RWPE2 (cell line): Measurements from ENCODE around the gene RMI2.

Experiments used
- ATAC-seq: fragments of 200-7000 bp; cut with Tn5 transposase; 3 replicates; pipeline ENCODE4 v1.9.1; 2021; ENCODE audit warnings: low read depth
- DNase-seq: peaks from one replicate; pipeline ENCODE4 v3.0.0-alpha.2; 2020; ENCODE audit warnings: low spot score
- H3K27ac ChIP-seq: fragments of 450-650 bp; 2 replicates; pipeline ENCODE4 v1.5.1; 2017; ENCODE audit warnings: mild to moderate bottlenecking; ENCODE audit not compliant: poor library complexity, severe bottlenecking
- H3K27me3 ChIP-seq: fragments of 250-450 bp; sonication (Bioruptor Pico); 2 replicates; pipeline ENCODE4 v1.5.1; 2021; ENCODE audit warnings: mild to moderate bottlenecking, moderate library complexity; ENCODE audit not compliant: insufficient read depth, poor library complexity, severe bottlenecking
- H3K36me3 ChIP-seq: fragments of 250-450 bp; sonication (Bioruptor Pico); 2 replicates; pipeline ENCODE4 v1.5.1; 2020; ENCODE audit warnings: low read depth, mild to moderate bottlenecking, moderate library complexity
- H3K4me1 ChIP-seq: fragments of 250-450 bp; sonication (Bioruptor Pico); 2 replicates; pipeline ENCODE4 v1.5.1; 2021; ENCODE audit warnings: mild to moderate bottlenecking, moderate library complexity; ENCODE audit not compliant: insufficient read depth, poor library complexity, severe bottlenecking
- H3K4me3 ChIP-seq: fragments of 250-450 bp; sonication (Bioruptor Pico); 2 replicates; pipeline ENCODE4 v1.5.1; 2021; ENCODE audit warnings: mild to moderate bottlenecking, moderate library complexity; ENCODE audit not compliant: severe bottlenecking
- H3K9me3 ChIP-seq: fragments of 250-450 bp; sonication (Bioruptor Pico); 2 replicates; pipeline ENCODE4 v1.5.1; 2021; ENCODE audit warnings: mild to moderate bottlenecking, moderate library complexity; ENCODE audit not compliant: severe bottlenecking
- TF ChIP-seq, protein P1 (sequence below): fragments of 450-650 bp; IDR thresholded peaks from one replicate; pipeline ENCODE4 v1.5.1; 2017; ENCODE audit warnings: mild to moderate bottlenecking, moderate library complexity; ENCODE audit not compliant: poor library complexity, severe bottlenecking

The RMI2 gene

DNA sequence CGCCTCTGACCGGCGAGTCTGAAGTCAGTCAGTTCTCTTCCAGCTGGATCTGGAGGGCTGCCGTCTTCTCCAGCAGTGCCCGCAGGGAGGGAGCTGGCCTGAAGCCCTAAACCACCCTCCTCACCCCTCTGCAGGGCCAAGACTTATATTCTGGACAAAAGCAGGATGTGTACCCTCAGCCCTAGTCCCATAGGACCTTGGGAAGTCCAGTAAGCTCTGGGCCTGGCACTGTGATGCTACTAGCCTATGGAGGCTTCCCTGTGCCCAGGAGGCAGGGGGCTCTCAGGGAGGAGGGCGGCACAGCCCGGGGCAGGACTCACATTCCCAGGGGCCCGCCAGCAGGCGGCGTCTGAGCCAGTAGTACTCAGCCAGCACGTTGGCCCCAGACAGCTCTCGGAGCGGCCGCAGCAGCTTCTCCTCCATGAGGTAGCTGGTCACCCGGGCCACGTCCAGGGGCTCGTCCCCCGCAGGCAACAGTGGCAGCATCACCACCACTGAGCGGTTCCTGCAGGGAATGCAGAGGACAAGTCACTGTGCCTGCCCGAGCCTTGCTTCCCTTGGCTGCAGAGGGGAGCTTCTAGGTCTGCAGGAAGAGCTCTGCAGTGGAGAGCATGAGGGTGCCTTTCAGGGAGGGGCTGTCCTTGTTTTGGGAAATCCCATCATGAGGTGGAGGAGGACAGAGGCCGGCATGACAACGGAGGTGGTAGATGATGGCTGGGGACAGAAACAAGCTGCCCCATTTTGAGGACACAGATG lies 41.7 kb downstream of the RMI2 start:
- H3K27me3 ChIP-seq, result no peaks in the 10 kb centered on the region

DNA sequence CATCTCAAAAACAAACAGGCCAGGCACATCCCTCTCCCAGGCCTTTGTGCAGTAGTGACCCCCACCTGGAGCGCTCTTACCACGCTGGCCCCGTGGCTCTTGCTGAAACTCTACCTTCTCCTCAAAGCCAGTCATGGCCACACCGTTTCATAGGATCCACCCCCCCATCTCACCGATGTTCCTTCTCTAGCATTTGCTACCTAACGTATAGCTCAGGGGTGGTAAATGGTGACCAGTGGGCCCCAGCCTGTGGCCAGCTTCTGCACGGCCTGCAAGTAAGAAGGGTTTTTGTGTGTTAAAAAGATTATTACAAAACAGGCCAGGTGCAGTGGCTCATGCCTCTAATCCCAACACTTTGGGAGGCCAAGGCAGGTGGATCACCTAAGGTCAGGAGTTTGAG lies 43.8 kb downstream of the RMI2 start:
- H3K36me3 ChIP-seq, result no peaks in the 10 kb centered on the region
- H3K27ac ChIP-seq, result no peak overlapping the region
- H3K27me3 ChIP-seq, result no peaks in the 10 kb centered on the region
- no peak for ATAC-seq
- H3K4me1 ChIP-seq, result peaks cover 12% of the 10 kb centered on the region
- TF ChIP-seq, protein P1, sequence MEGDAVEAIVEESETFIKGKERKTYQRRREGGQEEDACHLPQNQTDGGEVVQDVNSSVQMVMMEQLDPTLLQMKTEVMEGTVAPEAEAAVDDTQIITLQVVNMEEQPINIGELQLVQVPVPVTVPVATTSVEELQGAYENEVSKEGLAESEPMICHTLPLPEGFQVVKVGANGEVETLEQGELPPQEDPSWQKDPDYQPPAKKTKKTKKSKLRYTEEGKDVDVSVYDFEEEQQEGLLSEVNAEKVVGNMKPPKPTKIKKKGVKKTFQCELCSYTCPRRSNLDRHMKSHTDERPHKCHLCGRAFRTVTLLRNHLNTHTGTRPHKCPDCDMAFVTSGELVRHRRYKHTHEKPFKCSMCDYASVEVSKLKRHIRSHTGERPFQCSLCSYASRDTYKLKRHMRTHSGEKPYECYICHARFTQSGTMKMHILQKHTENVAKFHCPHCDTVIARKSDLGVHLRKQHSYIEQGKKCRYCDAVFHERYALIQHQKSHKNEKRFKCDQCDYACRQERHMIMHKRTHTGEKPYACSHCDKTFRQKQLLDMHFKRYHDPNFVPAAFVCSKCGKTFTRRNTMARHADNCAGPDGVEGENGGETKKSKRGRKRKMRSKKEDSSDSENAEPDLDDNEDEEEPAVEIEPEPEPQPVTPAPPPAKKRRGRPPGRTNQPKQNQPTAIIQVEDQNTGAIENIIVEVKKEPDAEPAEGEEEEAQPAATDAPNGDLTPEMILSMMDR, result no peak
- no peak for DNase-seq
- H3K4me3 ChIP-seq, result no peak overlapping the region
- no peaks in the 10 kb centered on the region for H3K9me3 ChIP-seq

More for the DNA sequence above, 41.7 kb downstream of the RMI2 start:
- TF ChIP-seq, protein P1, result peak; percentile 4
- Histone ChIP-seq H3K27ac (no peak overlapping the region), H3K9me3 (no peaks in the 10 kb centered on the region), H3K4me1 (peaks cover 12% of the 10 kb centered on the region), H3K36me3 (no peaks in the 10 kb centered on the region), H3K4me3 (no peak overlapping the region)
- DNase-seq (no peak), ATAC-seq (no peak)

DNA sequence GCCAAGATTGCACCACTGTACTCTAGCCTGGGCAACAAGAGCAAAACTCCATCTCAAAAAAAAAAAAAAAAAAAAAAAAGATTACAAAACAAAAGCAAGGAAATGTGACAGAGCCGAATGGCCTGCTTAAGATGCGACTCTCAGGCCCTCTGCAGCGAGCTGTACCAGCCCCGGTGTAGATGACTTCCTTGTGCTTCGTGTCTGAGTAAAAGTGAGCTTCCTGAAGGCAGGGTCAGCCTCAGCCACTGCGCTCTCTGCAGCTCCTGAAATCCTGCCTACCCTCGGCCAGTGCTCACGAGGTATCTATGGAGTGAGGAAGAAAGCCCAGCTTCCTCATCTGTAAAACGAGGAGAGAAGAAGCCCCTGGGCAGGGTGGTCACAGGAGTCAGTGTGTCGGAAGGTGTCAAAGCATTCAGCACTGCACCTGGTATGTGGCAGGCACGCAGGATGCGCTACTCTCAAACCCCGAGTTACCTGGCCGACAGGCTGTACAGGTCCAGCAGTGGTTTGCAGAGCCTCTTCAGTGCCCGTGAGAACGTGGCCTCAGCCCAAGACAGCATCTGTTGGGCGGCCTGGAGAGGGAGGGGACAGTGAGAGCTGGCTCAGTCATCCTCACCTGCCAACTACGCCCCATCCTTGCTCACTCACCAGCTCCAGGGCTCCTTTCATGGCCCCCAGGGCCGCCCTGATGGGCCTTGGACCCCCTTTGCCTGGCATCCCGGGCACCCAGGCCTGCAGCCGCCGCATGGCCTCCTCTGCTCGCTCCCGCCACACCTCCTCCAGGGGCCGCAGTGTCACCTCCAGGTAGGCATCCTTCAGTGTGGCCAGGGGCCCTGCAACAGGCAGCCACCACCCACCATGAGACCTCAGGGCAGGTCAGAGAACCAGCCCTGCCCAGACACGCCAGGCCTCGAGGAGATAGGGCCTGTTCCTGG lies 44.6 kb downstream of the RMI2 start:
- TF ChIP-seq, protein P1, result no peak
- DNase-seq, result no peak
- H3K27ac ChIP-seq, result no peak overlapping the region
- no peaks in the 10 kb centered on the region for H3K27me3 ChIP-seq
- H3K4me1 ChIP-seq, result peaks cover 12% of the 10 kb centered on the region
- no peak for ATAC-seq
- H3K9me3 ChIP-seq, result no peaks in the 10 kb centered on the region
- H3K36me3 ChIP-seq, result no peaks in the 10 kb centered on the region
- no peak overlapping the region for H3K4me3 ChIP-seq

DNA sequence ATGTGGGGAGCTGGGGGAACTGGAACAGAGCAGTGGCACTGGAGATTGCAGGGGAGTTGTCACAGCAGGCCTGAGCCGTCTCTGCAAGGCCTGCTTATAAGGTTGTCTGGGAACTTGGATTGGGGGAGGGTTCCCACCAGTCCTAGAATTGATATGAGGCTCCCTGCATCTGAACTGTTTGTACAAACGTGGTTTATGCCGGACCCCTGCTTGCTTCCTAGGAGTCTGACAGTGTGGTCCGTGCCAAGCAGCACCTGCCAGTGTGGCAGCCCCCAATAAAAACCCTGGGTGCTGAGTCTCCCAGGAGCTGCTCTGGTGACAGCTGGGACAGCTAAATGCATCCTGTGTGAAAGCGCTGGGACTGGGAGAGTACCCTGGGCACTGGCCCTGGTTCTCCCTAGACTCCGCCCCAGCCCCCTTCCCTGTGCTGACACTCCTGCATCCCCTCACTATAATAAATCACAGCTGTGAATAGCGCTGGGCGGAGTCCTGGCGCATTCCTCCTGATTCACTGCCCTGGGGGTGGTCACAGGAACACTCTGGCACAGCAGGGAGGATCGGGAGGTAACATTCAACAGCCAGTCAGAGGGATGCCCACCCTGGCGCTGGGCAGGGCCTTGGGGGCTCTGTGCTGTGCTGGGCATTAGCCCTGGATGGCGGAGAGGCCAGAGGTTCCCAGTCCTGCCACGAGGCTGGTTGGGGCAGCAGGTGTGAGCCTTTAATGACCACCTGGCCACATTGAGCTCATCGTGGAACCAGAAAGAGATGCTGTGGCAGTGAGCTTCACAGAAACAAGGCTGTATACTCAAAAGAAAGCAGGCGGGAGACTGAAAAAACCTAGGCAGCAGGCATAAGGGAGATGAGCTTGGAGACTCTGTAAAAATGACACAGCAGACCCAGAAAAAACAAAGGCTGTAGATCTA lies 45.6 kb downstream of the RMI2 start:
- peak; percentile 36 for ATAC-seq
- TF ChIP-seq, protein P1, result no peak
- no peaks in the 10 kb centered on the region for H3K9me3 ChIP-seq
- no peak for DNase-seq
- no peaks in the 10 kb centered on the region for H3K27me3 ChIP-seq
- H3K27ac ChIP-seq, result no peak overlapping the region
- H3K4me3 ChIP-seq, result no peak overlapping the region
- H3K4me1 ChIP-seq, result peaks cover 12% of the 10 kb centered on the region
- no peaks in the 10 kb centered on the region for H3K36me3 ChIP-seq
